ENCODE data around the gene SNRNP70. TPM values are rescaled to one million over a fixed set of nuclear protein-coding genes. Genes with fewer than 3 reads are reported as not detected.
"Not testable (repeated sequence)": the region's sequence is repeated elsewhere in the genome, so short reads cannot be mapped to it uniquely, and the experiment has no call there.

Gene SNRNP70
- total RNA-seq, 1 donor from 2014 or later, result 137 TPM

DNA sequence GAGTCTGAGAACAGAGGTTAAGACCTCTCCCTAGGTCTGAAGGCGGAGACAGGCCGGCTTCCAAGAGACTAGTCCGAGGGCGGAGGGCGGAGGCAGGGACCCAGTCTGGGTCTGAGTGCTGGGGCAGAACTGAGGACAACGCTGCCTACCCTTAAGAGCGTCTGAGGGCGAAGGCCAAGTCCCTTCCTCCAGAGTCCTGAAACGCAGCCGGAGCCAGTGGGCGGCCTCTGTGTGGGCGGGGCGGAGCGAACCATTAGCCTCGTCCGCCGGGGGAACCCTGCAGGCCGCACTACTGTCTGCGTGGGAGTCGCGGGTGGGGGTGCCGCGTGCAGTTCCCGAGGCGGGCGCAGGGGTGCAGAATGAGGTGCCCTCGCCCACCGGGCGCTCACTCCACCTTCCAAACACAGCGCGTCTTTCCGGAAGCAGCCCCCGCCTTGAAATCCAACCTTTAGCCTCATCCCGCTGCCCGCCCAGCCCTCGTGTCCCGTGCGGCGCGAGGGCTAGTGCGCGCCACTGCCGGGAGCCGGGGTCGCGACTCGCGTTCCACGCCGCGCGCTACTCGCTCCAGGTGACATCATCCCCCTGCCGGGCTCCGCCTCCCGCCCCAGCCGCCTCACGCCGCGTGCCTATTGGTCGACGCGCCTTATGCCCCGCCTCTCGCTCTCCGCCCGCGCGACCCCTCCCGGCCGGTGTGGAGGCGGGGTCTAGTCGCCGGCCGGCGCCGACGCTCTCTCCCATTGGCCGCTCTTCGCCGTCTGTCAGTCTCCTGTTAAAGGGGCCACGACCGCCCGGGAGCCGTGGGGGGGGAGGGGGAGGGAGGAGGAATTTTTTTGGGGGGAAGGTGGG lies 33.5 kb downstream of the SNRNP70 start, which contains the start of gene C19orf73:
Gene C19orf73 (minus strand): TSS at position 579 of the 846 bp plus-strand sequence. CDS start 121 bp downstream, at position 458.
- peak; percentile 96 to 97 for DNase-seq (ENCODE audit: low read depth in 2 of 2)

DNA sequence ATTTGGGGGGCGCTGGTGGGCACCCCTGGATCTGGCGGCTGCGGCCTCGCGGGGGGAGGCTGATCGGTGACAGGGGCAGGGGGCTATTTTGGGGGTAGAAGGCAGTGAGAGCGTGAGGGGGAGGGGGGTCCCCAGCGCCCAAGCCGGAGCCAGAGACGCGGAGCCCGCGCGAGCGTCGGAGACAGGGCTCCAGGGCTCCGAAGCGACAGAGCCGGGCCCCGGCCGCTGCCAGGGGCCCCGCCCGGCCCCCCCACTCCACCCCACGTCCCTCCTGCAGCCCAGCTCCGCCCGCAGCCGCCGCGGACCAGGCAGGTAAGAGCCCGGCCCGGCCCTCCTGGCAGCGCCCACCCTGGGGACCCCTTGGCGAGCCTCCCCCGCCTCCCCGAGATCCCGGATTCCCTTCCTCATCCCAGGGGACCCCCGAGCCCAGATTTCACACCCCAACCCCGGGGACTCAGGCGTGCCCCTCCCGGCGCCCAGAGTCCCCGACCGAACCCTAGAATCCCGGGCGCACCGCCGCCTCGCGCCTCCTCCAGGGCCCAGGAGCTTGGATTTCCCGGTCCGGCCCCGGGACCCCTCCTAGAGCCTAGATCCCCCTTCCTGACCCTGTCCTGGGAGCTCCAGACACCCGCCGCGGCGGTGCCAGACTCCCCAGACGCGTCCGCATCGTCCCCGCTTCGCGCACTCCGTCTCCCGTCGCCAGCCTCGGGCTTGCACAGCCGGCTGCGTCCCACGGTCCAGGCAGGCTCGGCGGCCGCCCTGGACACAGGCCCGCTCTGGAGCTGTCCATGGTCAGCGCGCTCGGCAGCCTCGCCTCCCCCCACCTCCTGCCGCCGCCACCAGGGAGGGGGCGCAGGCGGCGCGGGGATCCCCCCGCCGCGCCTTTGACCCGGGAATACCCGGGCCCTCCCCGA lies 34.4 kb downstream of the SNRNP70 start, which contains the start of gene PPFIA3:
Gene PPFIA3 (plus strand): TSS at position 134 of the 914 bp plus-strand sequence. CDS start 8,330 bp downstream, outside the sequence.
- DNase-seq (ENCODE audit: low read depth in 2 of 2), result peak; percentile 74 to 78

DNA sequence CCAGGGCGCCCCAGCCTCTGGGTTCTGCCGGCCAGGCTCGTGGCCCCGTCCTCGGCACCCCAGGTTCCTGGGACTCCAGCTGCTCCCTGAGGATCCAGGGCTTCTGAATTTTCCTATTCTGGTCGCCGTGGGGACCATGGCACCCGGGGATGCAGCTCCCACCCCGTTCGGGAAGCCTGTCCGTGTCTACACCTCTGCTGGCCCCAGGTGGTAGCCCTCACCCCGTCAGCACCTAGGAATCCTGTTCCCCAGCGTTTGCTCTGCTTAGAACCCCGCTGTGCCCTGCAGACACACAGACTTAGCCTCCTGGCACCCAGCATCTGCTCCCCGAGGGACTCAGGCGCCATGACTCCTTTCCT lies 35.1 kb downstream of the SNRNP70 start:
- no peak for DNase-seq (ENCODE audit: low read depth in 2 of 2)

DNA sequence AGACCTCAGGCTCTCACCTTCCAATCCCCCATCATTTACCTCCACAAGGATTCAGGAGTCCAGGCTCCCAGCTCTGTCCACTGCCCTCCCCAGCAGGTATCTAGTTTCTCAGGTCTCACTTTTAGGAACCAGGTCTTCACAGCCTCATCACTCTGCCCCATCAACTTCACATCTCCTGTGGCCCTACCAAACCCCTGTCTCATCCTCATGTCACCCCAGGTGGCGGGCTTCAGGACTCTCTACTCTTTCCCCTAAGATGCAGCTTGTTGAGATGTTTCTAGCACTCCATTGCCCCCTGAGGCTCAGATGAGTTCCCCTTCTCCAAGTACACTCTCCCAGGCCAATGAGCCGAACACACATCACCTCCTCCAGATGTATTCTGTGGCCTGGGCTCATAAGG lies 35.6 kb downstream of the SNRNP70 start:
- no peak for DNase-seq (ENCODE audit: low read depth in 2 of 2)

DNA sequence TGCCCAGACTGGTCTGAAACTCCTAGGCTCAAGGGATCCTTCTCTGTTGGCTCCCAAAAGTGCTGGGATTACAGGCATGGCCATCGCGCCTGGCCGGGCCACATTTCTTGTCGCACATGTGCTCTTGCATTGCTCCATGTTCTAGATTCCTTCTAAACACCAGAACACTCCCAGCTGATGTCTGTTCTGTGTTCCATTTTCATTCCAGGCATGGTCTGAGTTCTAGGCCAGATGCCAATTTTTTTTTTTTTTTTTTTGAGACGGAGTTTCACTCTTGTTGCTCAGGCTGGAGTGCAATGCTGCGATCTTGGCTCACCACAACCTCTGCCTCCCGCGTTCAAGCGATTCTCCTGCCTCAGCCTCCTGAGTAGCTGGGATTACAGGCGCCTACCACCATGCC lies 36.6 kb downstream of the SNRNP70 start:
- DNase-seq (ENCODE audit: low read depth in 2 of 2), result not testable (repeated sequence)

DNA sequence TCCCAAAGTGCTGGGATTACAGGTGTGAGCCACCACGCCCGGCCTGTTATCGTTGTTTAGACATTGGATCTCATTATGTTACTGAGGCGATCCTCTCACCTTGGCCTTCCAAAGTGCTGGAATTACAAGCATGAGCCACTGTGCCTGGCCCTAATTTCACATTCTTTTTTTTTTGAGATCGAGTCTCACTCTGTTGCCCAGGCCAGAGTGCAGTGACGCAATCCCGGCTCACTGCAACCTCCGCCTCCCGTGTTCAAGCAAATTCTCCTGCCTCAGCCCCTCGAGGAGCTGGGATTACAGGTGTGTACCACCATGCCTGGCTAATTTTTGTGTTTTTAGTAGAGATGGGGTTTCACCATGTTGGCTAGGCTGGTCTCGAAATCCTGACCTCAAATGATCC lies 38.0 kb downstream of the SNRNP70 start:
- DNase-seq (ENCODE audit: low read depth in 2 of 2), result not testable (repeated sequence)

DNA sequence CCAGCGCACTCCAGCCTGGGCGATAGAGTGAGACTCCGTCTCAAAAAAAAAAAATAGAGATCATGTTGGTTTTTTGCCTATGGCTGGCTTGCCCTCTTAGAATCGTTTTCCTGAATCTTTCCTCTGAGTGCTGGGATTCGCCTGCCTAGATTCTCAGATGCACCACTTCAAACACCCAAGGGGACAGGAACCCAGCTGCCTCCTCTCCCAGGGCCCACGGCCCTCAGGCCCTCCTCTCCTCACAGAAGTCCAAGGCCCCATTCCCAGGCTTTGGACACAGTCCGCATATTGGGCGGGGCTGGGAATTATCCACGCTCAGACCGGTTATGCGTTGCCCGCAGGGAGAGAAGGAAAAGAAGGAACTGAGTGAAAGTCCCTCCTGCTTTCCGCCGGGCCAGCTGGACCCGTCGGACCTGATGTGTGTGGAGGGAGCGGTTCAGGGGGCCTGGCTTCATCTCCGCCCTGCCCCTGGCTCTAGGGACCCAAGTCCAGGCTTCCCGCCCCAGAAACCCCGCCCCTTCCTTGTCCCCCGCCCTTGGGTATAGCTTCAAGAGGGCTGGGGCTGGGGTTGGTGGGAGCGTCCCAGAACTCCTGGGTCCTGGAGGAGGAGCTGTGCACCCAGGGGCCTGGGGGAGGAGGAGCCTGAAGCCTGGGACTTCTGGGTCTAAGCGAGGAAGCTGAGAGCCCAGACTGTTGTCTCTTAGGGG lies 39.9 kb downstream of the SNRNP70 start:
- no peak for DNase-seq (ENCODE audit: low read depth in 2 of 2)

DNA sequence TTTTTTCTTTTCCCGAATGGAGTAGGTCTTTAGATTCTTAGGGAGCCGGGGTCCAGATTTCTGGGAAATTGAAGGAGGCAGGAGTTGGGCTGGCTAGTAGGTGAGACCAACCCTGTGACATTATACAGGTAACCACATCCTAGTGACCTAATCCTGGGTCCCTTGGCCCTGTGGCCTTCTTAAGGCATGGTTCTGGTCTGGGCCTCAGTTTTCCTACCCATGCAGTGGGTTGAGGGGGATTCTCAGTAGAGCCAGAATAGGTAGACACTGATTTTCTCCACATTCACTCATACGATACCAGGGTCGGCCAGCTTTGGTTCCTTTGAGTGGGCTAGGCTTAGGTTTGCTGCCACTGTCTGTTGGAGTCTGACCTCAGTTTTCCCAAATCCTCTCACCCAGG lies 41.3 kb downstream of the SNRNP70 start:
- DNase-seq (ENCODE audit: low read depth in 2 of 2), result no peak

DNA sequence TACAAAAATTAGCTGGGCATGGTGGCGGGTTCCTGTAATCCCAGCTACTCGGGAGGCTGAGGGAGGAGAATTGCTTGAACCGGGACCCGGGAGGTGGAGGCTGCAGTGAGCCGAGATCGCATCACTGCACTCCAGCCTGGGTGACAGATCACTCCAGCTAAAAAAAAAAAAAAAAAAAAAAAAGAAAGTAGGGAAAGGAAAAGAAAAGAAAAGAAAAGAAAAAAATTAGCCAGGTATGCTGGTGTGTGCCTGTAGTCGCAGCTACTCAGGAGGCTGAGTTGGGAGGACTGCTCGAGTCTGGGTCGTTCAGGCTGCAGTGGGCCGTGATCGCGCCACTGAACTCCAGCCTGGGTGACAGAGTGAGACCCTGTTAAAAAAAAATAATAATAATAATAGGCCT lies 42.0 kb downstream of the SNRNP70 start:
- DNase-seq (ENCODE audit: low read depth in 2 of 2), result not testable (repeated sequence)

DNA sequence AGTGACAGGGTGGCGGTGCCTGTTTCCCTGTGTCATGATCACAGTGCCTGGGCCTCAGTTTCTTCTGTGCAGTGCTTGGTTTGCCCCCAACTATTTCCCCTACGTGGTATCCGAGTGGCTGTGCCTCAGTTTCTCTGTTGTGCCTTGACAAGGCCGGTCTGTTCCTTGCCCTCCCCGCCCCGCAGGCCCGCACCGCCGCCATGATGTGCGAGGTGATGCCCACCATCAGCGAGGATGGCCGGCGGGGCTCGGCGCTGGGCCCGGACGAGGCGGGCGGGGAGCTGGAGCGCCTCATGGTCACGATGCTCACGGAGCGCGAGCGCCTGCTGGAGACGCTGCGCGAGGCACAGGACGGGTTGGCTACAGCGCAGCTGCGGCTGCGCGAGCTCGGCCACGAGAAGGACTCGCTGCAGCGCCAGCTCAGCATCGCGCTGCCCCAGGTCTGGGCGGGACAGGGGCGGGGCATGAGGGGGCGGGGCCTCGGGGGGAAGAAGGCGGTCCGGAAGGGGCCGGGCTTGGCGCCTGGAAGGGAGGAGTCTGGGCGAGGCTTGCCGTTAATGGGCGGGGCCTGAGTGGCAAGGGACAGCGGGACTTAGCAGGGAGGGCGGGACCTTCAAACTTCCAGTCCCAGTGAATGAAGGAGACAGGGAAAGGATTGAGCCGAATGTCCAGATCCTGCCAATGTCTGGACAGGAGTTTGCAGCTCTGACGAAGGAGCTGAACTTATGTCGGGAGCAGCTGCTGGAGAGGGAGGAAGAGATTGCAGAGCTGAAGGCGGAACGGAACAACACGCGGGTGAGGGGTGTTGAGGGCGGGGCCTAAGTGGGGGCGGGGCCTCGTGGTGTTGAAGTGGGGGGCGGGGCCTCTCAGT lies 42.7 kb downstream of the SNRNP70 start:
- DNase-seq (ENCODE audit: low read depth in 2 of 2), result peak; percentile 97 to 98

DNA sequence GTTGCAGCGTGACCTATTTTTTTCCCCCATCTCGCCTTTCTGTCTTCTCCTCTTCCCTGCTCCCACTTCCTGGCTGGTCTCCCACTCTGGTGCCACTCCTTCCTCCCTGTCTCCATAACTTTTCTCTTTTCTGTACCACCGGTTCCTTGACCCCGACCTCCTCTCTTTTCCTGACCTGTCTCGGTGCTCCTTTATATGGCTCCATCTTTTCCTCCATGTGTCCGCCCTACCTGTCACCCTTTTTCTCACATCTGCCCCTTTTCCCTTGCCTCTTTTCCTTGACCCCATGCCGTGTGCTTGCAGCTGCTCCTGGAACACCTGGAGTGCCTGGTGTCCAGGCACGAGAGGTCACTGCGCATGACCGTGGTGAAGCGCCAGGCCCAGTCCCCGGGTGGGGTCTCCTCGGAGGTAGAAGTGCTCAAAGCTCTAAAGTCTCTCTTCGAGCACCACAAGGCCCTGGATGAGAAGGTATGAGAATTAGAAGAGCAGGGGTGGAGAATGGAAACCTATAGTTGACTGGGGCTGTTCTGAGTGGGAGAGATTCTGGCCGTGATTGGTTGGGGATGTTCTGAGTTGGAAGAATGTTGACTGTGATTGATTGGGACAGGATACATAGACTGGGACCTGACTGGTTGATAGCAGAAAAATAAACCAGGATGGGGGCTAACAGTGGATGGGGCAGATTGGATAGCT lies 43.4 kb downstream of the SNRNP70 start:
- no peak for DNase-seq (ENCODE audit: low read depth in 2 of 2)

DNA sequence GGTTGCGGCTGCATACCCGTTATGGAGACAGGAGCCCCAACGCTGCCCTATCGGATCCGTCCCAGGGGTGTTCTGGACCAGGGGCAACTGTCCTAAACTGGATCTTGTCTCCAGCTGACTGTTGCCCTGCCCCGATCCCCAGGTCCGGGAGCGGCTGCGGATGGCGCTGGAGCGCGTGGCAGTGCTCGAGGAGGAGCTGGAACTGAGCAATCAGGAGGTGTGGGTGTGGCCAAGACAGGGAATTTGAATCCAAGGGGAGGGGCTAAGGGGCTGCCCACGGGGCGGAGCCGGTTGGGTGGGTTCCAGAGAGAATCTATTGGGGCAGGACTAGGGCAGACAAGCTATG lies 44.0 kb downstream of the SNRNP70 start:
- no peak for DNase-seq (ENCODE audit: low read depth in 2 of 2)

DNA sequence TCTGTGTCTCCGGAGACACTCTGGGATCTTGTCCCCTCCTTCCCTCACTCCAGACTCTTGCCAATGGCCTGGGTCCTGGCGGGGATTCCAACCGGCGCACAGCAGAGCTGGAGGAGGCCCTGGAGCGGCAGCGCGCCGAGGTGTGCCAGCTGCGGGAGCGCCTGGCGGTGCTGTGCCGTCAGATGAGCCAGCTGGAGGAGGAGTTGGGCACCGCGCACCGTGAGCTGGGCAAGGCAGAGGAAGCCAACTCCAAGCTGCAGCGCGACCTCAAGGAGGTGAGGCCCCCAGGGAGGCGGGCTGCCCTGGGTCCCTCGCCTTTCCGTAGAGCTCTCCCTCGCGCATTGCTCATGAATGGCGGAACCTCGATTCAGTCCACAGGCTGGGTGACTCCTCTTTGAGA lies 45.1 kb downstream of the SNRNP70 start:
- DNase-seq (ENCODE audit: low read depth in 2 of 2), result no peak

DNA sequence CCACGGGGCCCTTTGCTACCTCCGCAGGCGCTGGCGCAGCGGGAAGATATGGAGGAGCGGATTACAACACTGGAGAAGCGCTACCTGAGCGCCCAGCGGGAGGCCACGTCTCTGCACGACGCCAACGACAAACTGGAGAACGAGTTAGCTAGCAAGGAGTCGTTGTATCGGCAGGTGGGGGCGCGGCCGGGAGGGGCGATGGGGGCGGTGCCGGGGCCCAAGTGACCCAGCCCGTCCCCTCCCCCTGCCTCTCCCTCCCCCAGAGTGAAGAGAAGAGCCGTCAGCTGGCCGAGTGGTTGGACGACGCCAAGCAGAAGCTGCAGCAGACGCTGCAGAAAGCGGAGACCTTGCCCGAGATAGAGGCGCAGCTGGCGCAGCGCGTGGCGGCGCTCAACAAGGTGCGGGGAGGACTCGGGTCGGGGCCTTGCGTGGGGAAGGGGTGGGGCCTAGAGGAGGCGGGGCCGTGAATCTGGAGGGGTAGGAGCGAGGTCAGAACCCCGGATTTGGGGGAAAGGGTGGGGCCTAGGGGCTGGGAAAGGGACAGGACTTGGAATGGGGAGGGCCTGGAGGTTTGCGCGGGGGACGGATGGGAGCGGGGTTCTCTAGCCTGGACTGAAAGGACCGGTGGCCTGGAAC lies 47.8 kb downstream of the SNRNP70 start:
- no peak for DNase-seq (ENCODE audit: low read depth in 2 of 2)

DNA sequence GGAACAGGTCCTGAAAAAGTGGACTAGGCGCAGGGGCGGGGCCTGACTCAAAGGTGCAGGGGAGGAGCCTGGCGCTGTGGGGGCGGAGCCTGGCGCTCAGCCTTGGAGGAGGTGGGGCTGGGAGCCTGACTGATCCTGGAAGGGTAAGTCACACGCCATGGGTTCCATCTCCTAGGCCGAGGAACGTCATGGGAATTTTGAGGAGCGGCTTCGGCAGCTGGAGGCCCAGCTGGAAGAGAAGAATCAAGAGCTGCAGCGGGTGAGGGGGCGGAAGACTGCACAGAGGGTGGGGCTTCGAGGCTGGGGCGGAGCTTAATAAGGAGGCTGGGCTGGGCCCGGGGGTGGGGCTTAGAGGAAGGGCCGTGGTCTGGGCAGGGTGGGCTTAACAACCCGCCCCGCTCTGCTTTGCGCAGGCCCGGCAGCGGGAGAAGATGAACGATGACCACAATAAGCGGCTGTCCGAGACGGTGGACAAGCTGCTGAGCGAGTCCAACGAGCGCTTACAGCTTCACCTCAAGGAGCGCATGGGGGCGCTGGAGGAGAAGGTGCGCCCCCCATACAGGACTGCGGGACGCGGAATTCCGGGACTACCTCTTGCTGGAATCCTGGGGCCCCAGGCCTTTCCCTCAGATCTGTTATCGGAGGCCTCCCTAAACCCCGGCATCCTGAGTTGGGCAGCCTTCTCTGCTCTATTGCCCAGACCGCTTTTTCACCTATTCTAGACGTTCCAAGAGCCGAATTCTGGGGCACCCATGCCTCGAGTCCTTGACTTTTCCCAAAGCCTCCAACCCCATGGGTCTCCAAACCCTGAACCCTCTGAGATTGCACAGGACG lies 48.6 kb downstream of the SNRNP70 start:
- DNase-seq (ENCODE audit: low read depth in 2 of 2), result peak in 1 of 2 donors; percentile 28

DNA sequence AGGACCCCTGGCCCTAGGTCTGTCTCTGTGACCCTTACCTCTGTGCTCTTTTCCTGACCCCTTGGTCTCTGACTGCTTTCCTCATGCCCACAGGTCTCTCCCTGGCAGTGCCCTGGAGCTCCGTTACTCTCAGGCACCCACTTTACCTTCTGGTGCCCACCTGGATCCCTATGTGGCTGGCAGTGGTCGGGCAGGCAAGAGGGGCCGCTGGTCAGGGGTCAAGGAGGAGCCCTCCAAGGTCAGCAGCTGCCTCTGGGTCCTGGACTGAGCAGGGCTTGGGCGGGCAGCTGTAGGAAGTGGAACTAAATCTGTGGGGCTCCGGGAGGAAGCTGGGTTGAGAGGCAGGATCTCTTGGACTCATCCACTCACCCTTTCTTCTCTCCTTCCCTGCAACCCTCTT lies 50.4 kb downstream of the SNRNP70 start:
- DNase-seq (ENCODE audit: low read depth in 2 of 2), result no peak

DNA sequence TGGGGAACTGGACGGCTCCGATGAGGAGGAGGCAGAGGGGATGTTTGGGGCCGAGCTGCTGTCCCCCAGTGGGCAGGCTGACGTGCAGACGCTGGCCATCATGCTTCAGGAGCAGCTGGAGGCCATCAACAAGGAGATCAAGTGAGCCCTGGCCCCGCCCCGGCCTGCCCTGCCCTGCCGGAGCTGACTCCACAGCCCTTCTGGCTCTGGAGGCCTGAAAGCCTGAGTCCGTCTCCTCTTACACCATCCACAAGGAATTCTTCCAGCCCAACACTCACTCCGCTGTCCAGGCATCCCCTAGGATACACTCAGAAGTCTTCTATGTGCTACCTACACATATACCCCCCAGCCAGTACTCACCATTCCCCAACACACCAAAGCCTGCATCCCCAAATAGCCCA lies 51.5 kb downstream of the SNRNP70 start:
- DNase-seq (ENCODE audit: low read depth in 2 of 2), result no peak

DNA sequence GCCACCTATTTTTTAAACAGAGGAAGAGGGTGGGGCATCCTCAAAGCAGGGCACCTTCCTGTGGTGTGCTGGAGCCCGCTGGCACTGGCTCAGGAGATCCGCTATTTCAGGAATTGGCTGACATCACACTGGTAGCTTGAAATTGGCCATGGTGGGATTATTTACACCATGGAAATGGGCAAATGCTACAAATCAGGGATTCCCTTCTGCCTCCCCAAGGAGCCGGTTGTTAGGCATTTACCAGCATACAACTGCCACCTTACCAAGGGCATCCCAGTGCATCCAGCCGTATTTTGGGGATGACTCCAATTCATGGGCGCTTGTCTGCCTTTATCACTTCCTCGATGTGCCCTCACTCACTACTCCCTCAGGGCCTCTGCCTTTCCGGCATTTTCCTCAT lies 55.7 kb downstream of the SNRNP70 start:
- no peak for DNase-seq (ENCODE audit: low read depth in 2 of 2)

DNA sequence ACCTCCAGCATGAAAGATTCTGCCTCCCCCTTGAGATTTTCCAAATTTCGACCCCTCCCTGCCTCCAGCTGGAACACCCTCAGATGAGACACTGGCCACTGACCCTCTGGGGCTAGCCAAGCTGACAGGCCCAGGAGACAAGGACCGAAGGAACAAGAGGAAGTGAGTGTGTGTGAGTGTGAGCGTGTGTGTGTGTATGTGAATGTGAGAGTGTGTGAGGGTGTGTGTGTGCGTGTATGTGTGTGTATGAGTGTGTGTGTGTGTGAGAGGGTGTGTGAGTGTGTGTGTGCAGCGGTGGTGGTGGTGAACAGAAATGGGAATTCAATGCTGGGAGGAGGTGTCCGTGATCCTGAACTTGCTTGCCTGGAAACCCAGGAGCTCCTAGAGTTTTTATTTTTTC lies 56.1 kb downstream of the SNRNP70 start:
- DNase-seq (ENCODE audit: low read depth in 2 of 2), result no peak
